GM19351 (cell line): ENCODE measurements around the gene KL.

Source experiments
- ATAC-seq: cut with Tn5 transposase; IDR thresholded peaks from one replicate; pipeline ENCODE4 v1.9.1; 2021; ENCODE audit warnings: mild to moderate bottlenecking, moderate library complexity; ENCODE audit not compliant: unreplicated experiment

KL gene

DNA sequence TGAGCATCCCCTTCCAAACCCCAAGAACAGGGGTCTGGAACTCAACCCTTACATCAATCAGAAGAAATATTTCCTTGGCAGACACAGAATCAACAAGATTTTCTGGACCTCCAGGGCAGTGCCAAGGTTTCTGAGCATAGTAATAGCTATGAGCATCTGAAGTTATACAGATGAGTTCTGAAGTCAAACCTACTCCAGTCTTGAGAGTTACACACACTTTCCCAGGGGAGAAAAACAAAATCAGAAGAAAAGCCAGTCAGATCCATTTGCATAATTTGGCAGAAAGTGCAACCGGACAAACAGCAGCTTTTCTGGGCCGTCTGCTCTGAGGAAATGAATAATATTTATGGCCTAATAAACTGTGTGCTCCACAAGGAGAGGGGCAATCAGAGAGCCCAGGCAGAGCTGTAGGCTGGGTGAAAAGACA lies 93.1 kb downstream of the KL start:
- ATAC-seq, result peak; percentile 24

DNA sequence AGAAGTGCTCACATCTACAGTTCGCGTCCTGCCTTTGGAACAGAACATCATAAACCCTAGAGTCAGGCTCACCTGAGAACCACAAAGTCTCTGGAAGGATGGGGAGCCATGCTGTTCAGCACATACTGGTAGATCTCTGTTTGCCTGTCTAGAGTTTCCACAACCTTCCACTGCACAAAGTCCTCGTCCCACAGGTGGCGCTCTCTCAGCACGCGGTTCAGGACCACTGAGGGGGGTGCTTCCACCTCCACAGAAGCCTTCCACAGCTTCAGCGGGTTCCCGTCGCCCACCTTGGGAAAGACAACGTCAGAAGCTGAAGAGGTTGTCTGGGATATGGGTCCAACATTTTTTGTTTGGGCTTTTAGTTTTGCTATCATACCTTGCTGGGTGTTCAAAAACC lies 93.6 kb downstream of the KL start:
- peak; percentile 35 for ATAC-seq

DNA sequence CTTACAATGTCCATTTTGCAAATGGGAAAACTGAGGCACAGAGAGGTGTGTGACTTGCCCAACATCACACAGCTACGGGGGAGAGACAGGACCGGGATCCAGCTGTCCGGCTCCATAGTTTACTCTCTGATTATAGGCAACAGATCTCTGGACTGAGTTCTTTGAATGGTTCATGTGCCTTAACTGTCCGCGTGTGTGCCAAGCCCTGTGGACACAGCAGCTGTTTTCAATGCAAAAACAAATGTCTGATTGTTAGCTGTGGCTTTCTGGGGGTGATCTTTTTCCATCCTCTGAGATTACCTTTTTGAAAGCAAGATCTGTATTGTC lies 94.1 kb downstream of the KL start:
- ATAC-seq, result no peak

DNA sequence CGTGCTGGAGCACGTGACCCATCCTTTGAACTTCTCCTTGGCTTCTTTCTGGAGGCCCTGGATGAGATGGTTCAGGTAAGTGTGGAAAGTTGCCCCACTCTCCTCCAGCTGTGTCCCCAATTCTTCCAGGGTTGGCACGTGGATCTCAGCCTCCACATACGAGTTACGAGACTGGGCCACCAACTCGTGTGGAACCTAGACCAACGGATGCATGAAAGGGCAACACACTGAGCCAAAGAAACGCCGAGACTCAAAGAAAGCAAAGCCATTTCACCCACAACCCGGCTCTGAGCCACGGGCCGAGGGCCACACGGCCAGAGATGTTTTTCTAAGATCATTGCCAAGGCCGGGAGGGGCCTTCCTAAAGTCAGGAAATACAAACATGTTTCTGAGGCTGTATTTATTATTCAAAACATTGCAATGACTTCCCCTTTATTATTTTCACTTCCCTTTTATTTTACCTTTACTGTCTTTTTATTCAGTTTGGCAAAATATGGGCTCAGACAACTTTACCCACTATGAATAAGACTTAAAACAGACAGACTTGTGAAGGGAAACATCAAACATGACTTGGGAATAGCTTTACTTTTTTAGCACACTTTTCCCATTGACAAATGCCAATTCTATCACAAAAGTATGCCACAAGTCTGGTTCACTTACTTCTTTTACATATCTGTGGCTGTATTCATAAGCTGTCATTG lies 94.6 kb downstream of the KL start:
- peak; percentile 37 for ATAC-seq

DNA sequence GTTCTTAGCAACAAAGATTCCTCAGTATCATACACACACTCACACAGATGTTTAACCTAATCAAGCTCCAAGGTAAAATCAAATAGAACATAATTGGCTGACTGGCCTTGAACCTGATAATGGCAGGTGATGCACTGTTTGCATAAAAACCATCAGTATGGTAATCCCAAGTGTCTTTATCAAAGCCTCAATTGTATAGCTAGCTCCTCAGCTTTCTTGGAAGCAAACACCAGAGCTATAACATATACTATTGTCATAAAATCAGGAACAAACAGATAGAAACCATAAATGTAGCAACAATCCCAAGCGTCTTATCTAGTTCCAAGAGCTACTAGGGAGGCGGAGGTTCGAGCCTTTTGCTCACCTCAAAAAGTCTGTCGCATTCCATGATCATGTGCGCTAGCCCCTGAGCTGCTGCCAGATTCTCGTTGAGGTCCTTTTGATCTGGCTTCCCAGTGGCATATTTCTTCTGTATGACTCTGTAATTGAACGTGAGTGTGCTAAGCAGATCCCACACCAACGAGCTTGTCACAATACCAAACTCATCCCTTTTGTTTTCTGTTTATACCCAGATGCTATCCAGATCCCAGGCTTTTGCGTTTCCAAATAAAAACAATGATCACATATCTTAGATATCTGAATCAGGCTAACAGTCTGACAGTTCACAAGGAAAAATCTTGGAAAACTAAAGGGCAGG lies 95.3 kb downstream of the KL start:
- no peak for ATAC-seq

DNA sequence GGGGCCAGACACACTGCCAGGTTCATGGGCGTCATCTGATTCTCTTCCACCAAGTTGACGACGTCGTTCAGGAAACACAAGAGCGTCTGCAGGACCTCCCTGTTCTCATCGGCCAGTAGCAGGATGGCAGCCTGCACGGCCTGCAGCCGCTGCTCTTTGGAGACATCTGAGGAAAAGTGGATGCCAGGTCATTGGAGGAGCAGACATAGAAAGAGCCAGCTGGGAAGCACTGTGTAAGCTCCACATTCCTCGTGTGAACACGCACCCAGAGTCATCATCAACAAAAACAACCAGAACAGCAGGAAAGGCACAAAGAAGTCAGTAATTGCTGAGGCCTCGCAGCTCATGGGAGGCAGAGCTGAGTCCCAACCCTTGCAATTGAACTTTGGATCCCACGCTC lies 96.5 kb downstream of the KL start:
- ATAC-seq, result no peak

DNA sequence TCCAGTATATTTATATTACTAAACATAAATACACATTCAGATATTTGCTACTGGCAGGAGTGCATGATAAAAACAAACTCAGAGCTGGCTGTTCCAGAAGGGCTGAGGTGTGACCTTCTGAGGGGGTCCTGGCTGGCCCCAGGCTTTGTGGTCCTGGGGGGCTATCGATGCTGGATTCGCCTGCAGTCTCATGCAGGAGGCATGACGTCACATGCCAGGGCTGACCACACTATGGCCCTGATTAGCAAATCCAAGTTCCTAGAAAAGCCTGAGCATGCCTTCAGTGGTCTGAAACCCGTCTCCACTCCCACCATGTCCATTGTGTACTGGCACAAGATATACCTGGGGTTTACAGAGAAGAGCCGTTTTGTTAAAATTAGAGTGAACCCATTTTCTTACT lies 97.9 kb downstream of the KL start:
- no peak for ATAC-seq

DNA sequence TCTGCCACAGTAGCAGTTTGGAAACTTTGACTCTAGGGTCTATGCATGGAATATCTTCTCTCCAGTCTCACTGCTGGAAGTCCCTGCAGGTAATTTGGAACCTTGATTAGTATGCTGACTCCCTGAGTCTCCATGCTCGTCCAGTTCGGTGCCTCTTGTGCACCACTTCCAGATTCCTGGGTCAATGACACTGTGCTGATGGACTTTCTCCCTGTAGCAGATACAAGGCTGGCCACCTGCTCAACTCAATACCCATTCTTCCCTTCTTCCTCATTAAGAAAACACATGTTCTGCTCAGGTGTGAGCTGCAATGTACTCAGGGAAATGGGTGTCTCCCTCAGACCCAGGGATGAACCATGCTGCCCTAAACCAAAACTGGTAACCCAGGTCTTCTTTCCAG lies 99.1 kb downstream of the KL start:
- ATAC-seq, result no peak
